Keratinocyte (primary cell): ENCODE results near the gene SLC1A2. TPM values are rescaled to one million over a fixed set of nuclear protein-coding genes. Genes with fewer than 3 reads are reported as not detected.

Experiments
- DNase-seq: peaks from one replicate; pipeline ENCODE4 v3.0.0-alpha.2; 2011; ENCODE audit warnings: low read depth, missing footprints, low spot score
- FAIRE-seq: peaks from 2 replicates; lab custom pipeline; 2011; peaks lifted over from hg19 to GRCh38; lab: Jason Lieb, UNC
- H2AFZ ChIP-seq: 2 replicates; pipeline ENCODE4 v1.6.0; 2012; ENCODE audit warnings: low read length, control low read depth, inconsistent platforms; ENCODE audit not compliant: control insufficient read depth
- H3K27ac ChIP-seq: 2 replicates; pipeline ENCODE4 v1.5.1; 2011; ENCODE audit warnings: low read length; ENCODE audit not compliant: control insufficient read depth, insufficient read depth
- H3K27me3 ChIP-seq: 3 replicates; pipeline ENCODE4 v1.6.0; 2011; ENCODE audit warnings: low read length; ENCODE audit not compliant: control insufficient read depth, insufficient read depth; ENCODE audit errors: extremely low read depth
- H3K36me3 ChIP-seq, 2 experiments: 2 replicates in 1 of 2; 3 replicates in 1 of 2; pipeline ENCODE4 v1.5.1; 2011; ENCODE audit warnings: low read length in 2 of 2, mild to moderate bottlenecking in 1 of 2; ENCODE audit not compliant: control insufficient read depth in 2 of 2, insufficient read depth in 2 of 2; ENCODE audit errors: extremely low read depth in 1 of 2
- H3K4me1 ChIP-seq: 3 replicates; pipeline ENCODE4 v1.5.1; 2011; ENCODE audit warnings: low read length; ENCODE audit not compliant: control insufficient read depth, insufficient read depth; ENCODE audit errors: extremely low read depth
- H3K4me2 ChIP-seq: 3 replicates; pipeline ENCODE4 v1.6.0; 2011; ENCODE audit warnings: low read depth, low read length; ENCODE audit not compliant: control insufficient read depth, insufficient read depth; ENCODE audit errors: extremely low read depth
- H3K4me3 ChIP-seq, 3 experiments: fragments of 200-600 bp in 1 of 3; sonication (generic) in 1 of 3; 2 replicates in 2 of 3; 3 replicates in 1 of 3; pipeline ENCODE4 v1.5.1; 2011 to 2016; ENCODE audit warnings: low read length in 3 of 3, mild to moderate bottlenecking in 3 of 3, control low read depth in 2 of 3, inconsistent platforms in 1 of 3, low read depth in 1 of 3, mixed read lengths in 1 of 3, mixed run types in 1 of 3, moderate library complexity in 1 of 3; ENCODE audit not compliant: control insufficient read depth in 2 of 3, insufficient read depth in 2 of 3; ENCODE audit errors: extremely low read depth in 1 of 3
- H3K79me2 ChIP-seq: 2 replicates; pipeline ENCODE4 v1.6.0; 2012; ENCODE audit warnings: low read length; ENCODE audit not compliant: control insufficient read depth, insufficient read depth
- H3K9ac ChIP-seq: 3 replicates; pipeline ENCODE4 v1.6.0; 2011; ENCODE audit warnings: low read length; ENCODE audit not compliant: control insufficient read depth, insufficient read depth; ENCODE audit errors: extremely low read depth
- H3K9me1 ChIP-seq: 3 replicates; pipeline ENCODE4 v1.6.0; 2011; ENCODE audit warnings: low read length; ENCODE audit not compliant: control insufficient read depth, insufficient read depth; ENCODE audit errors: extremely low read depth
- H3K9me3 ChIP-seq: 2 replicates; pipeline ENCODE4 v1.5.1; 2012; ENCODE audit warnings: low read depth, low read length; ENCODE audit not compliant: control insufficient read depth
- H4K20me1 ChIP-seq: 3 replicates; pipeline ENCODE4 v1.6.0; 2011; ENCODE audit warnings: low read length; ENCODE audit not compliant: control insufficient read depth, insufficient read depth; ENCODE audit errors: extremely low read depth
- CTCF ChIP-seq, 3 experiments: IDR thresholded peaks in 1 of 3; conservative IDR thresholded peaks in 1 of 3; optimal IDR thresholded peaks in 1 of 3; 2 replicates in 2 of 3; 3 replicates in 1 of 3; pipeline versions ENCODE3 to v1.5.1; 2011; ENCODE audit warnings: low read length in 3 of 3, mild to moderate bottlenecking in 3 of 3, moderate library complexity in 2 of 3, control low read depth in 1 of 3, inconsistent platforms in 1 of 3; ENCODE audit not compliant: insufficient read depth in 2 of 3; ENCODE audit errors: extremely low read depth in 1 of 3
- EZH2 ChIP-seq: IDR thresholded peaks from one replicate; pipeline ENCODE4 v1.6.1; 2012; ENCODE audit warnings: inconsistent platforms, mild to moderate bottlenecking, low read length, moderate library complexity
- dilution Hi-C: fragments of 300-500 bp; cut with MboI; formaldehyde crosslinking; loops from one replicate; pipeline ENCODE4 v1.7.0; 2020; ENCODE audit warnings: low sequenced_read_pairs; ENCODE audit not compliant: extremely low pct_ligation_motif_present
- polyA plus RNA-seq, 5 experiments: library from polyadenylated mRNA; depleted of rRNA in 3 of 5; stranded (reverse) in 3 of 5; stranded (forward) in 1 of 5; unstranded in 1 of 5; fragments of >200 nt; gene quantifications; 1 replicate in 1 of 5; 2 replicates in 3 of 5; 3 replicates in 1 of 5; pipeline versions ENCODE4 v1.2.1 to v1.2.3, GENCODE V29; 2011 to 2012; ENCODE audit warnings: missing spikeins in 2 of 5, low read depth in 1 of 5, low replicate concordance in 1 of 5

Gene SLC1A2
- polyA plus RNA-seq, 1 donor (not counting 4 experiments of a cell fraction or from before 2014, with no cell fraction given), result under 0.01 TPM

GRCh38 chr11:35336726-35337125 is 82.6 kb downstream of the SLC1A2 start:
- Histone ChIP-seq H3K4me1 (peaks cover 23% of the 10 kb centered on the region), H3K9ac (no peak overlapping the region), H3K9me3 (no peaks in the 10 kb centered on the region), H3K4me2 (no peak overlapping the region), H3K4me3 (no peak overlapping the region), H3K9me1 (no peaks in the 10 kb centered on the region), H3K79me2 (no peaks in the 10 kb centered on the region), H3K27me3 (no peaks in the 10 kb centered on the region), H3K36me3 (no peaks in the 10 kb centered on the region), H2AFZ (peak overlapping the region; percentile 41), H4K20me1 (no peaks in the 10 kb centered on the region), H3K27ac (peak overlapping the region; percentile 94)
- DNase-seq (no peak), FAIRE-seq (no peak)
- TF ChIP-seq EZH2 (no peak), CTCF (optimal IDR thresholded peaks at IDR 0.05 in 1 of 3, IDR thresholded peaks at IDR 0.05 in 1 of 3, conservative IDR thresholded peaks at IDR 0.05 in 1 of 3; ENCODE audit: extremely low read depth in 1 of 3, insufficient read depth in 2 of 3, low read length in 3 of 3) (no peak)
- dilution Hi-C loops, result no loop called here

GRCh38 chr11:35335226-35335625 is 84.1 kb downstream of the SLC1A2 start:
- no peak overlapping the region for H3K4me3 ChIP-seq
- no peaks in the 10 kb centered on the region for H3K27me3 ChIP-seq
- no peak overlapping the region for H3K9ac ChIP-seq
- H3K9me3 ChIP-seq, result no peaks in the 10 kb centered on the region
- no peaks in the 10 kb centered on the region for H3K36me3 ChIP-seq
- no peak overlapping the region for H2AFZ ChIP-seq
- FAIRE-seq (no peak), DNase-seq (no peak)
- H3K4me2 ChIP-seq, result no peak overlapping the region
- TF ChIP-seq CTCF (optimal IDR thresholded peaks at IDR 0.05 in 1 of 3, IDR thresholded peaks at IDR 0.05 in 1 of 3, conservative IDR thresholded peaks at IDR 0.05 in 1 of 3; ENCODE audit: extremely low read depth in 1 of 3, insufficient read depth in 2 of 3, low read length in 3 of 3) (no peak), EZH2 (no peak)
- peaks cover 23% of the 10 kb centered on the region for H3K4me1 ChIP-seq
- H4K20me1 ChIP-seq, result no peaks in the 10 kb centered on the region
- no peaks in the 10 kb centered on the region for H3K9me1 ChIP-seq
- H3K27ac ChIP-seq, result no peak overlapping the region
- dilution Hi-C loops, result no loop called here
- no peaks in the 10 kb centered on the region for H3K79me2 ChIP-seq
